HG03108 (cell line): ENCODE results near the gene GALNT11.
"Not testable (repeated sequence)": the region's sequence is repeated elsewhere in the genome, so short reads cannot be mapped to it uniquely, and the experiment has no call there.

Experiments
- ATAC-seq: cut with Tn5 transposase; IDR thresholded peaks from one replicate; pipeline ENCODE4 v1.9.1; 2021; ENCODE audit warnings: moderate library complexity; ENCODE audit not compliant: unreplicated experiment

Gene GALNT11

DNA sequence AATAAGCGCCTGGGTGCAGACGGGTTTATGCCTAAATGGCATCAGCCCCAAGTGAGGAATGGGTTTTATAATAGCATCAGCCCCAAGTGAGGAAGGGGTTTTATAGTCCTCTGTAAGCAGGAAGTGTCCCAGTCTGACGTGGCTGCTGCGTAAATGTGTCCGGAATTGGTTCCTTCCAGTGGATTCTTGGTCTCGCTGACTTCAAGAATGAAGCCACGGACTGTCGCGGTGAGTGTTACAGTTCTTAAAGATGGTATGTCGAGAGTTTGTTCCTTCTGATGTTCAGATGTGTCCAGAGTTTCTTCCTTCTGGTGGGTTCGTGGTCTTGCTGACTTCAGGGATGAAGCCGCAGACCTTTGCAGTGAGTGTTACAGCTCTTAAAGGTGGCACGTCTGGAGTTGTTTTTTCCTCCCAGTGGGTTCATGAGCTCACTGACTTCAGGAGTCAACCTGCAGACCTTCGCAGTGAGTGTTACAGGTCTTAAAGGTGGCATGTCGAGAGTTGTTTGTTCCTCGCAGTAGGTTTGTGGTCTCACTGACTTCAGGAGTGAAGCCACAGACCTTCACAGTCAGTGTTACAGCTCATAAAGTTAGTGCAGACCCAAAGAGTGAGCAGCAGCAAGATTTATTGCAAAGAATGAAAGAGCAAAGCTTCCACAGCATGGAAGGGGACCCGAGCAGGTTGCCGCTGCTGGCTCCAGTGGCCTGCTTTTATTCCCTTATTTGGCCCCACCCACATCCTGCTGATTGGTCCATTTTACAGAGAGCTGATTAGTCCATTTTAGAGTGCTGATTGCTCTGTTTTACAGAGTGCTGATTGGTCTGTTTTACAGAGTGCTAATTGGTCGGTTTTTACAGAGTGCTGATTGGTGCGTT, 2.3 kb downstream of the GALNT11 start:
- ATAC-seq: not testable (repeated sequence)

DNA sequence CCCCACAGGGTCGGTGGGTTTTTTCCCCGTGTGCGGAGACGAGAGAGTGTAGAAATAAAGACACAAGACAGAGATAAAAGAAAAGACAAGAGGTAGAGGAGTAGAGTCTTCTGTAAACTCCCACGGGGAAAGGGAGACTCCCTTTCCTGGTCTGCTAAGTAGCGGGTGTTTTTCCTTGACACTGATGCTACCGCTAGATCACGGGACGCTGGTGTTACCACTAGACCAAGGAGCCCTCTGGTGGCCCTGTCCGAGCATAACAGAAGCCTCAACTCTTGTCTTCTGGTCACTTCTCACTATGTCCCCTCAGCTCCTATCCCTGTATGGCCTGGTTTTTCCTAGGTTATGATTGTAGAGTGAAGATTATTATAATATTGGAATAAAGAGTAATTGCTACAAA, 4.6 kb downstream of the GALNT11 start:
- ATAC-seq: not testable (repeated sequence)

DNA sequence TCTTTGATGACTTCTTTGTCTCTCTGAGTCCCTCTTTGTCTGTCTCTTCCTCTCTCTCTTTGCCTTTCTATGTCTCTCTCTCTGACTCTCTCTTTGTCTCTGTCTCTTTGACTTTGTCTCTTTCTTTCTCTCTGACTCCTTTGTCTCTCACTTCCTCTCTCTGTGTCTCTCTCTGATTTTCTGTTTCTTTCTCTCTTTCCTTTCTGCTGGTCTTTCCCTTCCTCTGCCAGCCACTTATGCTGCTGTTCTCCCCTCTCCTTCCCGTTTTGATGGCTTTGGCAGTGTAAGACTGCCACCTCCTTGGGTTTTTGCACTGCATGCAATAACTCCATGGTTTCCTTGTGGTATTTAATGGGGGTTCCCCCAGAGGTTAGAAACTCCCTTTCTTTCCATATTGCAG, 5.2 kb downstream of the GALNT11 start:
- ATAC-seq: not testable (repeated sequence)

DNA sequence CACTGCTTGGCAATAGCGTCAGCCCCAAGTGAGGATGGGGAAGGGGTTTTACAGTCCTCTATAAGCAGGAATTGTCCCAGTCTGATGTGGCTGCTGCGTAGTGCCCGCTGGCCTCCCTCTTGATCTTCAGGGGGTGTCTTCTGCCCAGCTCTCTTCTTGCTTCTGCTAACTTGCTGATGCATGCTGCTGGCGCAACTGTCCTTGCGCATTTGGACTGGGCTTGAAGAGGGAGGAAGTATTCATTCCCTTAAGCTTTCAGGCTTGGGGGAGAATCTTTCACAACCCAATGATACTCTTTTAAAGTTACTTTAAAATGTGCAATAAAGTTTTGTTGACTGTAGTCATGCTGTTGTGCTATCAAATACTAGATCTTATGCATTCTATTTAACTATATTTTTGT, 10.3 kb downstream of the GALNT11 start:
- no peak for ATAC-seq

DNA sequence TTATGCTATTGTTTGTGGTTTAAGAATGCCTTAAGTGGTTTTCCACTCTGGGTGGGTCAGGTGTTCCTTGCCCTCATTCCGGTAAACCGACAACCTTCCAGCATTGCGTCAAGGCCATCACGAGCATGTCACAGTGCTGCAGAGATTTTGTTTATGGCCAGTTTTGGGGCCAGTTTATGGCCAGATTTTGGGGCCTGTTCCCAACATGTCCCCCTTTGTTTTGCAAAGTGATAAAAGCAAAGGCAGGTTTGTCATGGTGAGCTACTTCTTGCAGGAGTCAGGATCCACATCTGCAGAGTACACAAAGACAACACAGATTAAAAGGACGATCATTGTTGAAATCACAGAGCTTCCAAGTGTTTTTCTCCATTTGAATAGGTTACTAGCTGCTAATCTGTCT, 12.9 kb downstream of the GALNT11 start:
- not testable (repeated sequence) for ATAC-seq

DNA sequence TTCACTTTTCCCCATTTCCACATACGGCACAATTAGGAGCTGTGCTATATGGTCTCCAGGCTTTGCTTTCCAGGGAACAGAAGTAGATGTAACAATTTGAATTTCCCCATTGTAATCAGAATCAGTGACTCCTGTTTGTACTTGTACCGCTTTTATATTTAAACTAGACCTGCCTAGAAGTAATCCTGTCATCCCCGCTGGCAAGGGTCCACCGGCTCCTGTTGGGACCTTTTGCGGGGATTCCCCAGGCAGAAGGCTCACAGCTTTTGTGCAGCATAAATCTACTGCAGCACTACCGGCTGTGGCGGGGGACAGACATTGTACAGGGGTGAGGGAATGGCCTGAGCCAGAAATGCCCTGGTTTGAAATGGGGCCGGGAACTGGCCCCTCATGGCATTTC, 17.6 kb downstream of the GALNT11 start:
- ATAC-seq: not testable (repeated sequence)

DNA sequence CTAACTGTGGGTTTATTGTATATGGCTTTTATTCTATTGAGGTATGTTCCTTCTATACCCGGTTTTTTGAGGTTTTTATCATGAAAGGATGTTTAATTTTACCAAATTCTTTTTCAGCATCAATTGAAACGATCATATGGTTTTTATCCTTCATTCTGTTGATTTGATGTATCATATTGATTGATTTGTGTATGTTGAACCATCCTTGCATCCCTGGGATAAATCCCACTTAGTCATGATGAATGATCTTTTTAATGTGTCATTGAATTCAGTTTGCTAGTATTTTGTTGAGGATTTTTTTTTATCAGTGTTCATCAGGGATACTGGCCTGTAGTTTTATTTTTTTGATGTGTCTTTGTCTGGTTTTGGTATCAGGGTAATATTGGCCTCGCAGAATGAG, 19.4 kb downstream of the GALNT11 start:
- not testable (repeated sequence) for ATAC-seq

DNA sequence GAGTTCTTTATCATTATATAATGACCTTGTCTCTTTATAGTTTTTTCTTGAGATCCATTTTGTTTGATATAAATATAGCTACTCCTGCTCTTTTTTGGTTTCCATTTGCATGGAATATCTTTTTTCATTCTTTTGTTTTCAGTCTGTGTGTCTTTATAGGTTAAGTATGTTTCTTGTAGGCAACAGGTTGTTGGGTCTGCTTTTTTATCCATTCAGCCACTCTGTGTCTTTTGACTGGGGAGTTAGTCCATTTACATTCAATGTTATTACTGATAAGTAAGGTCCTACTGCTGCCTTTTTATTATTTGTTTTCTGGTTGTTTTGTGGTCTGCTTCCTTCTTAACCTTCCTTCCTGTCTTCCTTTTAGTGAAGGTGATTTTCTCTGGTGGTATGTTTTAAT, 21.1 kb downstream of the GALNT11 start:
- no peak for ATAC-seq

DNA sequence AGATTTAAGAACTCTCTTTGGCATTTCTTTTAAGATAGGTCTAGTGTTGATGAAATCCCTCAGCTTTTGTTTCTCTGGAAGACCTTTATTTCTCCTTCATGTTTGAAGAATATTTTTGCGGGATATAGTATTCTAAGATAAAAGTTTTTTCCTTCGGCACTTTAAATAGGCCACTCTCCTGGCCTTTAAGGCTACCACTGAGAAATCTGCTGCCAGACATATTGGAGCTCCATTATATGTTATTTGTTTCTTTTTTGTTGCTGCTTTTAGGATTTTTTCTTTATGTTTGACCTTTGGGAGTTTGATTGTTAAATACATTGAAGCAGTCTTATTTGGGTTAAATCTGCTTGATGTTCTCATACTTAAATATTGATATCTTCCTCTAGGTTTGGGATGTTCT, 22.6 kb downstream of the GALNT11 start:
- no peak for ATAC-seq

DNA sequence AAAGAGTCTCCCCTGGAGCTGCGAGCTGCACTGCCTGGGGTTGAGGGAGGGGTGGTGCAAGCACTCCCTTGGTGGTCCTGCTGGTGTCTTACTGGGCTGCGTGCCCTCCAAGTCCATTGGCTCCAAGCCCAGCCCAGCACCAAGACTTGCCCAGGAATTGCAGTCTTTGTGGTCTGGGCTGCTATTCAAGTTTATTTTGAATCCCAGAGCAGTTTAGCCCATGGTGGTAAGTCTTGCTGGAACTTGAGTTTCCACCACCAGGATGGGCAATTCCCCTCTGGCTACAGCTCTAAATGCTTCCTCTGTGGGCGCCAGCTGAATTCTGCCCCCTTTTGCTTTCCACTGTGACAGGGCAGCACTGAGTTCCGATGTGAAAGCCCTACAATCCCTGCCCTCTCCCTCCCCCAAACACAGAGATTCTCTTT, 25.1 kb downstream of the GALNT11 start:
- ATAC-seq: no peak

DNA sequence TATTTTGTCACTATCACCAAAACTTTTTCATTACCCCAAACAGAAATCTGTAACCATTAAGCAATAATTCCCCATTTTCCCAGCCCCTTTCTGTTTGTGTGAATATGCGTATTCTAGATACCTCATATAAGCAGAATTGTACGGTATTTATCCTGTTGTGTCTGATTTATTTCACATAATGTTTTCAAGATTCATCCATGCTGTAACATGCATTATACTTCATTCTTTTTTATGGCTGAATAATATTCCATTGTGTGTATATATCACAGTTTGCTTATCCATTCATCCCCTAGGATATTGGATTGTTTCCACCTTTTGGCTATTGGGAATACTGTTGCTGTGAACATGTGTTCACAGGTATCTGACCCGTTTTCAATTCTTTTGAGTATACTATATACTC, 26.5 kb downstream of the GALNT11 start:
- no peak for ATAC-seq

DNA sequence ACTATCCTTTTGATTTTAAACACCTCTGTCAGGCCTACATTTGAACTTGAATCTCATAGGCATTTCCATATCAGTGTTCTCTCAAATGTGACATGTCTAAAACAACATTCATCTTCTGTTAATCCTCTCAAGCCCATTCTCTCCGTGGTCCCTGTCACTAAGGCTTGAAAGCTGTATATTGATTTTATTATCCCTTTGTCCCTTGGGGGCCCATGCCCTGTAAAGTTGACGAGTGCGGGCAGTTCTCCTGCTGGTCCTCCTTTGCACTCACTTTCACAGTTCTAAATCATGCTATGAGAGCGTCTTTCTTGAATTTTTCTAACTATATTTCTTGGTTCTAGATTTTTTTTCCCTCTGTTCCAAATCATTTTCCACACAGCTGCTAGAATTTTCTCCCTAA, 27.3 kb downstream of the GALNT11 start:
- no peak for ATAC-seq

DNA sequence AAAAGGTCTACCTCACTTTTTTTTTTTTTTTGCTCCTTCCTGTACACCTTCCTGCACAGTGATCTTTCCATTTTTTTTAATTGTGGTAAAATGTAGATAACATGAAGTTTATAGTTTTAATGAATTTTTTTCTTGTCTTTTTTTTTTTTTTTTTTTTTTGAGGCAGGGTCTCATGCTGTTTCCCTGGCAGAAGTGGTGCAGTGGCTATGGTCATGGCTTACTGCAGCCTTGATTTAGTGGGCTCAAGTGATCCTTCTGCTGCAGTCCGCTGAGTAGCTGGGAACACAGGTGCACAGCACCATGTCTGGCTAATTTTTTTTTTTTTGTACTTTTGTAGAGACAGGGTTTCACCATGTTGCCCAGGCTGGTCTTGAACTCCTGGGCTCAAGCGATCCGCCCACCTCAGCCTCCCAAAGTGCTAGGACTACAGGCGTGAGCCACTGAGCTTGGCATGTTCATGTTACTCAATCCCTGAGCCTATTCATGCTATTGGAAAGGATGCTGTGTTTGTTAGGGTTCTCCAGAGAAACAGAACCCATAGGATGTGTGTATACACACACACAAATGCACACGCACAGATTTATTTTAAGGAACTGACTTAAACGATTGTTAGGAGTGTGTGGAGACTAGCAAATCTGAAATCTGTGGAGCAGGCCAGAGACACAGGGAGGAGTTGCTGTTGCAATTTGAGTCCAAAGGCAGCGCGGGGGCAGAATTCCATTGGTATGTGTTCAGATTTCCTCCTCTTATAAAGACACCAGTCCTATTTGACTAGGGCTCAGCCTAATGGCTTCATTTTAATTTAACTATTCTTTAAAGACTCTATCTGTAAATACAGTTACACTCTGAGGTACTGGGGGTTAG, 29.1 kb downstream of the GALNT11 start:
- no peak for ATAC-seq

DNA sequence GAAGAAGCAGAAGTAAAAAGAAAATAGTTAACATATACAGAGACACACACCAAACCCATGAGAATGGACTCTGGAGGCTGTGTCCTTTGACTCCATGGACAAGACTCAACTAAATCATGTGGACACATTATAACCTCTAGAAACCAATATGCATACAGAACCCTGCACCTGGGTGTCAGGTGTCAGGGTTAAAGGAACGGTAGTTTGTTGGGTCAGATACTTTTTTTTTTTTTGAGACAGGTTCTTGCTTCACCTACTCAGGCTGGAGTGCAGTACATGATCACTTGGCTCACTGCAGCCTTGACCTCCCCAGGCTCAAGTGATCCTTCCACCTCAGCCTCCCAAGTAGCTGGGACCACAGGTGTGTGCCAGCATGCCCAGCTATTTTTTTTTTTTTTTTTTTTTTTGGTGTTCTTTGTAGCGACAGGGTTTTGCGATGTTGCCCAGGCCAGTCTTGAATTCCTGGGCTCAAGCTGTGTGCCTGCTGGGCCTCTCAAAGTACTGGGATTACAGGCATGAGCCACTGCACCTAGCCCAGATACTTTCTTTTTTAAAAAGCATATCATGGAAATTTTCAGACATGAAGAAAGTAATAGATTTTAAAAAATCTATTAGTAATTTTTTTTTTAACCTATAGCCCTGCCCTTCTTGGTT, 31.3 kb downstream of the GALNT11 start:
- ATAC-seq: no peak

DNA sequence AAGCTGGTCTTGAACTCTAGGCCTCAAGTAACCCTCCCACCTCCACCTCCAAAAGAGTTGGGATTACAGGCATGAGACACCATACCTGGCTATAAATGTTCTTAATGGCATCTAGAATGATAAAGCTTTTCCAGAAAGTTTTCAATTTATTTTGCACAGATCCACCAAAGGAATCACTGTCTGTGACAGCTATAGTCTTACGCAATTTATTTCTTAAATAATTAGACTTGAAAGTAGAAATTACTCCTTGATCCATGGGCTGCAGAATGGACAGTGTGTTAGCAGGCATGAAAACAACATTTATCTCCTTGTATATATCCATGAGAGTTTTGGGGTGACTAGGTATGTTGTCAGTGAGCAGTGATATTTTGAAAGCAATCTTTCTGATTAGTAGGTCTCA, 33.8 kb downstream of the GALNT11 start:
- ATAC-seq: no peak

DNA sequence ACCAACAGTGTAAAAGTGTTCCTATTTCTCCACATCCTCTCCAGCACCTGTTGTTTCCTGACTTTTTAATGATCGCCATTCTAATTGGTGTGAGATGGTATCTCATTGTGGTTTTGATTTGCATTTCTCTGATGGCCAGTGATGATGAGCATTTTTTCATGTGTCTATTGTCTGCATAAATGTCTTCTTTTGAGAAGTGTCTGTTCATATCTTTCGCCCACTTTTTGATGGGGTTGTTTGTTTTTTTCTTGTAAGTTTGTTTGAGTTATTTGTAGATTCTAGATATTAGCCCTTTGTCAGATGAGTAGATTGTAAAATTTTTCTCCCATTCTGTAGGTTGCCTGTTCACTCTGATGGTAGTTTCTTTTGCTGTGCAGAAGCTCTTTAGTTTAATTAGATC, 35.6 kb downstream of the GALNT11 start:
- not testable (repeated sequence) for ATAC-seq

DNA sequence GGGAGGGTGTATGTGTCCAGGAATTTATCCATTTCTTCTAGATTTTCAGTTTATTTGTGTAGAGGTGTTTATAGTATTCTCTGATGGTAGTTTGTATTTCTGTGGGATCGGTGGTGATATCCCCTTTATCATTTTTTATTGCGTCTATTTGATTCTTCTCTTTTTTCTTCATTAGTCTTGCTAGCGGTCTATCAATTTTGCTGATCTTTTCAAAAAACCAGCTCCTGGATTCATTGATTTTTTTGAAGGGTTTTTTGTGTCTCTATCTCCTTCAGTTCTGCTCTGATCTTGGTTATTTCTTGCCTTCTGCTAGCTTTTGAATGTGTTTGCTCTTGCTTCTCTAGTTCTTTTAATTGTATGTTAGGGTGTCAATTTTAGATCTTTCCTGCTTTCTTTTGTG, 37.7 kb downstream of the GALNT11 start:
- ATAC-seq: not testable (repeated sequence)

DNA sequence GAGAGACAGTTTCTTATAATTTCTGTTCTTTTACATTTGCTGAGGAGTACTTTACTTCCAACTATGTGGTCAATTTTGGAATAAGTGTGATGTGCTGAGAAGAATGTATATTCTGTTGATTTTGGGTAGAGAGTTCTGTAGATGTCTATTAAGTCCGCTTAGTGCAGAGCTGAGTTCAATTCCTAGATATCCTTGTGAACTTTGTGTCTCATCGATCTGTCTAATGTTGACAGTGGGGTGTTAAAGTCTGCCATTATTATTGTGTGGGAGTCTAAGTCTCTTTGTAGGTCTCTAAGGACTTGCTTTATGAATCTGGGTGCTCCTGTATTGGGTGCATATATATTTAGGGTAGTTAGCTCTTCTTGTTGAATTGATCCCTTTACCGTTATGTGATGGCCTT, 38.3 kb downstream of the GALNT11 start:
- not testable (repeated sequence) for ATAC-seq

DNA sequence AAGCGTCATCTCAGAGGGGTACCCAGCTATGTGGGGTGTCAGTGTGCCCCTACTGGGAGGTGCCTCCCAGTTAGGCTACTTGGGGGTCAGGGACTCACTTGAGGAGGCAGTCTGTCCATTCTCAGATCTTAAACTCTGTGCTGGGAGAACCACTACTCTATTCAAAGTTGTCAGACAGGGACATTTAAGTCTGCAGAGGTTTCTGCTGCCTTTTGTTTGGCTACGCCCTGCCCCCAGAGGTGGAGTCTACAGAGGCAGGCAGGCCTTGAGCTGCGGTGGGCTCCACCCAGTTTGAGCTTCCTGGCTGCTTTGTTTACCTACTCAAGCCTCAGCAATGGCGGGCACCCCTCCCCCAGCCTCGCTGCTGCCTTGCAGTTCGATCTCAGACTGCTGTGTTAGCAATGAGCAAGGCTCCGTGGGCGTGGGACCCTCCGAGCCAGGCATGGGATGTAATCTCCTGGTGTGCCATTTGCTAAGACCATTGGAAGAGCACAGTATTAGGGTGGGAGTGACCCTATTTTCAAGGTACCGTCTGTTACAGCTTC, 40.4 kb downstream of the GALNT11 start:
- ATAC-seq: not testable (repeated sequence)

DNA sequence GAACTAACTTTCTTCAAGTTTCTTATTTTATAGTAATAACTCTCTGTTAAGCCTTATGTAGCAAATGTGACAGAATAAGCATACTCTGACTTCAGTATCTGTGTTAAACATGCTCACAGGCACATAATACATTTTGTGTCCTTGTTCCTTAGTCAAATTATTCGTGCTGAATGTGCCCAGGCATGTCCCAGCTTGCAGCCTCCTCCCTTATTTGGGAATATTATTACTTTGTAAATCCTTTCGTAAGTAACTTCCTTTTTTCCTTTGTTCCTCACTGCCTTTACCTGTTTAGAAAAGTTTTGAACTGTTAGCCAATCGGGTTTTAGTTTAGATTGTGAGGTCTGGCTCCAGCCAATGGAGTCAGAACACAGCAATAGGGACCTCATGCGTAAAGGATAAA, 46.9 kb downstream of the GALNT11 start:
- no peak for ATAC-seq

DNA sequence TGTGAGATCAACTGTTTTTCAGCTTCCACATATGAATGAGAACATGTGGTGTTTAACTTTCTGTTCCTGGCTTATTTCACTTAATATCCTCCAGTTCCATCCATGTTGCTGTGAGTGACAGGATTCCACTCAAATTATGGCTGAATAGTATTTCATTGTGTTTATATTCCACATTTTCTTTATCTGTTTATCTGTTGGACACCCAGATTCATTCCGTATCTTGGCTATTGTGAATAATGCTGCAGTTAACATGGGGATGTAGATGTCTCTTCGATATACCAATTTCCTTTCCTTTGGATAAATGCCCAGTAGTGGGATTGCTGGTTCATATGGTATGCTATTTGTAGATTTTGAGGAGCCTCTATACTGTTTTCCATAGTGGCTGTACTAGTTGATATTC, 47.9 kb downstream of the GALNT11 start:
- ATAC-seq: no peak
